Stimulated activated CD8-positive, alpha-beta memory T cell treated with anti-CD3 and anti-CD28 coated beads, Interleukin-7, amount 100 ng/mL, for 1 hour (primary cell): ENCODE measurements around the gene UBE2G2.

Source experiments
- DNase-seq, 2 donors: peaks; one replicate each; pipeline ENCODE4 v3.0.0-alpha.2; 2020; ENCODE audit warnings: low read depth in 2 of 2

The UBE2G2 gene

DNA sequence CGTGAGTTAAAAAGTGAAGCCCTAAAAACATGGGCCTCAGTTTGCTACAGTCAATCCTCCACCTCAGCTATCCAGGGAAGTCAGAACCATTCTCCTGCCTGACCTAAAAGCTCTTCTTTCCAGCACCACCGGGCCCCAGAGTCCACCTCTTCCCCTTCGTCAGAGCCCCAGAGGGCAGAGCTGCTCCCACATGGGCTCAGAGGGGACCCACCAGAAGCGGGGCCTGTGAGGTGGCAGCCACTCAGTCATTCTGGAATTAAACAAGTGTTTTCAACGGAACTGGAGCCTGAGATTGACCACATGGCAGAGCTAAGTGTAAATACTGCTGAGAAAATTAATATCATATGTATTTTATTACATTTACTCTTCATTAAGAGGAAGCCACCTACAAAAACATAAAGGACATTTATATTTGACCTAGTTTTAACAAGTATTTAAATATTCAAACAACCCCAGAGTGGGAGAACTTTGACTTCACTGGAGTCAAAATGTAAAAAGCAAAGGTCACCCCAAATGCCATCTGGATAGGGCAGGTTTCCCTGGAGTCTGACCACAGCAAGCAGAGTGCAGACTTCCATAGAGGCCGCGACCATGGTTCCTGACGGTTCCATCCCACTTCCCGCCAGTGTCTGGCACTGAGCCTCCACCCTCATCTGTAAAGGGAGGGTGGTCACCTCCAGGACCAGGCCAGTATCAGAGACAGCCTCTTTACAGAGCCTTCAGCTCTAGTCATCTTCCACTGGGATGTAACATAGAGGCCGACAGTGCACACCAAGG is 14.4 kb upstream of the UBE2G2 start:
- no peak for DNase-seq

DNA sequence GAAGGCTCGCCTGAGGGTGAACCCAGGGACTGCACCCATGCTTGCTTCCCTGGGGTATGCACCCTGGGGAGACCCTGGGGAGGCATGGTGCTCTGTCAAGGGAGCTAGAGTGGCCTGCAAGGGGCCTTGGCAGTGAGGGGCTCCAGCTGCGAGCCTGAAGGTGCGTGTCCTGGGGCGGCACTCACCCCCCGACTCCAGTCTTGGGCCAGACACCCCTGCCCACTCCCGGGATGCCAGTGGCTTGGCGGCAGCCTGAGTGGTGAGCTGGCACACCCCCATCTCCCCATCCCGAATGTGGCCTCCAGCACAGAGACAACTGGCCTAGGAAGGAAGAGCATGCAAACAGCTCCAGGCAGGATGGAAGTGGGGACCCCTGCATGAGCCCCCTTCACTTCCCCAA is 13.6 kb upstream of the UBE2G2 start:
- no peak for DNase-seq

DNA sequence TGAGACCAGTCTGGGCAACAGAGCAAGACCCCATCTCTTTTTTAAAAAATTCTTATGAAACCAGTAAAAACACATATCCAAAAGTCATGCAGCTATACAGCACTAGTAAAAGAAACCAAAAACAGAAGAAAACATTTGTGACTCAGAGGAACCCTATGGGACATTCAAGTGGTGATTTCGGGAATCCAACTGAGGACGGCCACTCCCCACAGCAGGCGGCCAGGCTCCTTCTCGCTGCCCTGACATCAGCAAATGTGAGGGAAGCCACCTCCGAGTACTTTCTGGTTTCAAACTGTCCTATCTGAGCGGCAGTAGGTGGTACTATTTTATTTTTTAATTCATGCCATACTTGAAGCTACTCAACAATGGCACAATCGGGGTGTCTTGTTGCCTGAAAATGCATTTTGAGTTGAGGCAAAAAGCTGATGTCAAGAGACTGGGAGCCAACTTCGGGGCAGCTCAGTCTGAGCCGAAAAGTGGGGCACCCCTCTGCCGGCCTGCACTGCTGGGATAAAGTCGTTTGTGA is 12.9 kb upstream of the UBE2G2 start:
- no peak for DNase-seq

DNA sequence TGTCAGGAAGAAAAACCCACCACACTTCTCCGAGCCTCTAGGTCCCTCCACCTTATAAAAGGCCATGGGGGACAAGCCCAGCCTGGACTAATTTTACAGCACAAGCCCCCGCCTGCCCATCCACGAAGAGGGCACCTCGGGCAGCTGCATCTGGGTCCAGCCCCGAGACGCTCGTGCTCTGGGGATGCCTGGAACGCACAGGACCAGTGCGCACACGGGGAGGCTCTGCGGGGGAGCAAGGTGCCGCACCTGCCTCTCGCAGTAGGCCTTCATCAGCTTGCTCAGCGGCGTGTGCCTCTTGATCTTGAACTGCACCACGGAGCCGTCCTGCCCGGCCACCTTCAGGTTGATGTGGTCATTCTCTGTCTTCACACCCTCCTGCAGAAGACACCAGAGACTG is 12.1 kb upstream of the UBE2G2 start:
- no peak for DNase-seq

DNA sequence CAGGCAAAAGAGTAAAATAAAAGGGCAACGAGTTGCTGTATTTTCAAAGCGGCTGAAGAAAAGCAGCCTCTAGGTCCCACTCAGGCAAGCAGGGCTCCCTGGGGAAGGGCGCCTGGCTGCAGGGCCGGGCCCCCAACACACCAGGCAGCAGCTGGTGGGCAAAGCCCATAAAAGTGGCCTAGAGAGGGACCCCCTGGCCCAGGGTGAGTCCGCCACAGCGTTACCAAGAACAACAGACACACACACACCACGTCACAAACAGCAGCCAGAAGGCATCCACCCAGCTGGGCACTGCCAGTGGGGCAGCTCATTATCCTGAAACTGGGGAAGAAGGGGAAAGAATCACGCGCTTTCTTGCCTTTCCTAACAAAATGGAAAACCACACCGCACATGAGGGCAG is 11.5 kb upstream of the UBE2G2 start:
- no peak for DNase-seq

DNA sequence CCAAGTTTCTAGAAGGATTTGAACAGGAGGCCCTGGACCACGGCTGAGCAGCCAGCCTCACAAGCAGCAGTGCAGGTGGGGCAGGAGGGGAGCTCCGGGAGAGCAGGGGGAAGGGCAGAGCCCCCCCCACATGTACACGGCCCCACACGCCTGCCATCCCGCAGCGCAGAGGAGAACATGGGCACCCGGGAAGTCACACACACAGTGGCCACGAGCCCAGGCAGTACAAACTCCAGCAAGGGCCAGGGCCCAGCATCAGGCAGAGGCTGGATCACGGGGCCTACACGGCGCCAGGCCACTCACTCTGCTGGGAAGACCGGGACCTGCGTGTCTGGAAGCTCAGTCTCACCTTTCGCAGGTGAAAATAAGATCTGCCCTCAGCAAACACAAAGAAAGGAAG is 11.0 kb upstream of the UBE2G2 start:
- no peak for DNase-seq

DNA sequence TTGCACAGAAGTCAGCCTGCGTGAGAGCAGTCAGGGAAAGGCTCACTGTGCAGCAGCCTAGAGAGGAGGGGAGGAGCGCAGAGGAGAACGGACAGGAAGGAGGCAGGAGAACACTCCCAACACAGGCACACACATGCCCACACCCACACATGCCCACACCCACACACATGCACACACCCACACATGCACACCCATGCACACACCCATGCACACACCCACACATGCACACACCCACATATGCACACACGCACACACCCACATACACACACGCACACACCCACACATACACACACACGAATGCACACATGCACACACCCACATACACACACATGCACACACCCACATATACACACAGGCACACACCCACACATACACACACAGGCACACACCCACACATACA is 9.2 kb upstream of the UBE2G2 start:
- no peak for DNase-seq

DNA sequence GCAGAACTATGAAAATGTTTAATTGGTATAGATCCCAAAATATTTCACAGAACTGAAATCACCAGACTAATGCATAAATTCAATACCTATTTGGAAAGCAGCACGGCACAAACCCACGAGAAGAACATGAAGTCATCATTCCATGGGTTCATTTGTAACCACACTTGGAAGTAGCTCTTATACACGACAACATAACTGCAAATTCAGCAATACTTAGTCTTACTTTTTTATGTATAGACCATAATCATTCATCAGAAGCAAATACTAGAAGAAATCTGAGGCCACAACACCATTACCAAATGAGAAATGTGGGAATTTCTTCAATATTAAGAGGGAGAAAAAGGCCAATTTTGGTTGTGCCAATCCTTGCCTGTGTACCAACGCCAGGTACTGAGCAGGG is 4.2 kb upstream of the UBE2G2 start:
- no peak for DNase-seq

DNA sequence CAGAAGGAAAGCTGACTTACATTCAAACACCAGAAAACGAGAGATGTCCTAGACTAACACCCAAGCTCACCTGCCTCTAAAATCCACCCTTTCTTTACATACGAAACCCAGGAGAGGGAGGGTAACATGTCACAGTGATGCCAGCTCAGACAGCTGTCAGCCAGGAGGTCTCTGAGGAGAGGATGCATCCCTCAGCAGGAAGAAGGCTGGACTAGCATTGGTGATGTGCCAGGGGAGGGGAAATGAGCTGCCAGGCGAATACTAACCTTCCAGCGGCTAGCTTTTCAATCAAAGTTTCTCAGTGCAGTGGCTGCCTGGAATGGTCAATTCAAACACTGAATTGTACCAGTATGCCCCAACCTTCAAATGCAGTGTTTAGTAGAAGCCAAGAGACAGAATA is 3.6 kb upstream of the UBE2G2 start:
- DNase-seq, result no peak

DNA sequence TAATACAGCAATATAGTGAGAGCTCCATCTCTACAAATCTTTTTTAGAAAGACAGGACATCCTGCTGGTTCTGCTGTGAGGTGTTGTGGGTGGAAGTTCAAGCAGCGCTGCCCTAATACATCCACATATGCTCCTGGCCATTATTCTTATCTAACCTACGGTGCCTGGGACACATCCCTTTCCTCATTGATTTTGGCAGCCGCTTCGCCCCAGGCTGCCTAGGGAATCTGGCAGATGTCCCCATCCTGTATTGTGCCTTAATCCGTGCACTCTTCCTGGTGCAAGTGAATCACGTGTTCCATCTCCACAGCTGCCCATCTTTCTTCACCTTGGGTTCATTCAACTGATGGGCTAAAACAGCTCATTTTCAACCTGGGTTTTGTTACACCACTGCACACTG is 3.1 kb upstream of the UBE2G2 start:
- DNase-seq, result no peak

DNA sequence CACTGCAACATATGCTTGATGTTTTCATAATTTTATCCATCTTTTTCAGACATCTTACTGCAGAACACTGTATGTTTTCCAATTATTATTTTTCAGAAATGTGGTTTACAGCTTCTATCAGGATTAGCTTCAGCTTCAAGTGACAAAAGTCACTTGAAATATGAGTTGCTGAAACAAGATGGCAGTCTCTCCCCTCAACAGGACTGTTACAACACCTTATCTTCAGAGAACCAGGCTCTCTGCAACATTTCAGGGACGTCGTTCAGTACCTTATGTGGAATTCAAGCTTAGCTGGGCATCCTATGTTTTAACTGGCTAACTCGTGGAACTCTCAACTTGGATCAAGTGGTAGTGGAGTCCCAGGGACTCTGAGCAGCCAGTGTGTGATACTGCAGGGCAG is 2.0 kb upstream of the UBE2G2 start:
- DNase-seq, result no peak

DNA sequence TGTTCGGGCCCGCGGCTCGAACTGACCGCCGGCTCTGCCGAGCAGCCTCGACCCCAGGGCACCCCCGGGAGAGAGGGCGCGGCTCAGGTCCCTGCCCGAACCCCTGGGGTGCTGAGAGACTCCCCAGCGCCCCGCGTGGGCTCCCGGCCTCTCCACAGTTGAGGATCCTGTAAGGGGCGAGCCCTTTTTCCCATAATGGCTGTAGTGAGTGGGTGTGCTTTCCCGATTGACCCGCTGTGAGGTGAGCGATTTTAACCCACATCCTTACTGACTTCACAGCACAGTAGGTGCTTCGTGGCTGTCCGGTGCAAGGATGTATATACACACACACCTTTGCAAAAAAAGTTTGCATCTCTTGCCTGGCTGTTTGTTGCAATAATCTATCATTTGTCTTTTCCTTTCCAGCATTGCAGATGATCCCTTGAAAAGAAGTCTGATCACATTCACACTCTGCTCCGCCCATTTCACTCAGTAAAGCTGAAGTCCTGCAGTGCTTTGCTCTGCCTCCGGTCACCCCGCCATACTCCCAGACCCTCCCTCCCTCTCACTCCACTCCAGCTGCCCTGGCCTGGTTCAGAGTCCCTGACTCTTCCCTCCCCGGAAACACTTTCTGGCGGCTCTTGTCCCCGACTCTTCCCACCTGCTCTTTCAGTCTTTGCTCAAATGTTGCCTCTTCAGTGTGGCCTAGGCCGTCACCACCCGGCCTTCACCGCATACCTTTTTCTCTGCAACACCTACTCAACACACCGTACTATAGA is 955 bp upstream of the UBE2G2 start:
- DNase-seq, result no peak

DNA sequence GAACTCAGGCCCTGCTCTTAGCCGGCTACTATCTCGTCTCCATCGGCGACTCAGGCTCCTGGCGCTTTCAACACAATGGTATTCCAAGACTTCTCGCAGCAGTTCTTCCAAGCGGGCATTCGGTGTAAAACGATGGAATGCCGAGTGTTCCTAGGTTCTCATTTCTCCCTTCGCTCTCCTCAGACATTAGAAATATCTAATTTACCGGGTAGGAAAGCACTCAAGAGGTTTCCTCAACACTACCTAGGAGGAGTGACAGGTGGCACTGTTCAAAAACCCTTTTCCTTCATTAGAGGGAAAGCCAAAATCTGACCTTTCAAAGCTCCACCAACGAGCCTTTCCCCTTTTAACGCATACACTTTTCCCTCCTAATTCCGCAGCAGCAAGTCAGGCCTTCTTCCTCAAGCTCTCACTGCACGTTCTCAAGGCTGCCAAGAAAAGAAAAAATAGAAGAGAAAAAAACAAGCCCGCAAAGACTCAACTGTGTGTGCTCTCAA is 601 bp downstream of the UBE2G2 start:
- no peak for DNase-seq

DNA sequence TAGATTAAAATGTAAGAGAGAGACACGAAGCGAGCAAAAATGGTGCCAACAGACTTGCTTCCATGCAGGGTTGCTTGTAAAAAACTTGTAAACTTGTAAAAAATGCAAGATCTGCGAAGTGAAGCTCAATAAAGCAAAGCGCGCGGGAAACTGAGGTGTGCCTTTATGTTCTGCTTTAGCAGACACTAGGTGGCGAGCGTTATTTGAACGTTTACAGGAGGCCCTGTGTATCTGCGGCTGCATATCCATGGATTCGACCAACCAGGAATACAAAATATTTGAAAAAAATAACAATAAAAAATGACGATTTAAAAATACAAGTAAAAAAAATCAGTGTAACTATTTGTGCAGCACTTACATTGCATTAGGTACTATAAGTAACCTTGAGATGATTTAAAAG is 1.5 kb downstream of the UBE2G2 start:
- DNase-seq, result no peak

DNA sequence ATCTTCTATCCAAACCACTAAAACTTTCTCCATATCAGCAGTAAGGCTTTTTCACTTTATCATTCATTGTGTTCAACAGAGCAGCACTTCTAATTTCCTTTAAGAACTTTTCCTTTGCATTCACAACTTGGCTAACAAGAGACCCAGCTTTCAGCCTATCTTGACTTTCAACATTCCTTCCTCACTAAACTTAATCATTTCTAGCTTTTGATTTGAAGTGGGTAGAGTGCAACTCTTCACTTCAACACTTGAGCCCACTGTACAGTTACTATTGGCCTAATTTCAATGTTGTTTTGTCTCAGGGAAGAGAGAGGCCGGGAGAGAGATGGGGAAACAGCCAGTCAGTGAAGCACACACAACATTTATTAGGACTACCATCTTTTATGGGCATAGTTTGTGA is 2.0 kb downstream of the UBE2G2 start:
- DNase-seq, result no peak

DNA sequence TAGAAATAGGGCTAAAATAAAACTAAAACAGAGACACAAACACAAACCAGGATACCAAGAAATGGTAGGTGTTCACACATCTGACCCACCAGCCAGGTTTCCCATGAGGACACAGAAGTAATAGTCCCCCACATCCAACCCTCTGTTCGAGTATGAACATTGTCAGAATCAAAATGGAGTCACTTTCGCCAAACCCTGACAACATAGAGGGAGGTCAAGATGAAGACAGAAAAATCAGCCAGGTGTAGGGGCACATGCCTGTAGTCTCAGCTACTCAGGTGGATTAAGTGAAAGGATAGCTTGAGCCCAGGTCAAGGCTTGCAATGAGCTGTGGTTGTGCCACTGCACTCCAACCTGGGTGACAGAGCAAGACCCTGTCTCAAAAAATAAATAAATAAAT is 3.8 kb downstream of the UBE2G2 start:
- DNase-seq, result no peak

DNA sequence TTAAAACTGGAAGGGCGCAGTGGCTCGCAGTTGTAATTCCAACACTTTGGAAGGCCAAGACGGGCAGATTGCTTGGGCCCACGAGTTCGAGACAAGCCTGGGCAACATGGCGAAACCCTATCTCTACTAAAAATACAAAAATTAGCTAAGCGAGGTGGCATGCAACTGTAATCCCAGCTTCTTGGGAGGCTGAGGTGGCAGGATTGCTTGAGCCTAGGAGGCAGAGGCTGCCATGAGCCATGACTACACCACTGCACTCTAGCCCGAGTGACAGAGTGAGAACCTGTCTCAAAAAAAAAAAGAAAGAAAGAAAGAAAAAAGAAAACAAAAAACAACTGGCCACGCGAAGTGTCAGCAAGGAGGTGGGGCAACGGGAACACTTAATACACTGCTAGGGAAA is 6.3 kb downstream of the UBE2G2 start:
- DNase-seq, result no peak

DNA sequence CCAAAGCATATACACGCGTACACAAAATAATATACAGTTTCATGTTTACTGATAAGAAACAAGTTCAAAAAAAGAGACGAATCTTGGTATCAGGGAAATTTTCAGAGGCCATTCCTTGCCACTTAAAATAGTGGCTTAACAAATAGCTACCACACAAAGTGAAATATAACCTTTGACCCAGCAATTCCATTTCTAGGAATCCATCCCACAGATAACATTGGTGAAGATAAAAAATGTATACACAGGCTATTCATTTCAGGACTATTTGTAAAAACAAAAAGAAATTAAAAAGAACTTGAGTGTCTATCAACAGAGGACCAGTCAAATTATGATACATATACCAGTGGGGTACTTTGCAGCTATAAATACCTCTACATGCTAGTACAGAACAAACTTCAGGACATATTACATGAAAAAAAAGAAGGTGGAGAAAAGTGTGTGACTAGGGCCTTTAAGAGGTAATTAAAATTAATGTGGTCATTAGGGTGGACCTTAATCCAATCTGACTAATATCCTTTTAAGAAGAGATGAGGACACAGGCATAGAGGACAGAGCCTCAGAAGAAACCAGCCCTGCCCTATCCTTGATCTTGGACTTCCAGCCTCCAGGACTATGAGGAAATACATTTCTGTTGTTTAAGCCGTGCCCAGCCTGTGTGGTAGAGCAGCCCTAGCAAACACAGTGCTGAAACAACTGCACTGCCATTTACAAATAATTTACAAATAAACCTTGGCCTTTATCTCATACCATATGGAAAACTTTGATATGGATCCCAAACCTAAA is 7.8 kb downstream of the UBE2G2 start:
- DNase-seq, result no peak

DNA sequence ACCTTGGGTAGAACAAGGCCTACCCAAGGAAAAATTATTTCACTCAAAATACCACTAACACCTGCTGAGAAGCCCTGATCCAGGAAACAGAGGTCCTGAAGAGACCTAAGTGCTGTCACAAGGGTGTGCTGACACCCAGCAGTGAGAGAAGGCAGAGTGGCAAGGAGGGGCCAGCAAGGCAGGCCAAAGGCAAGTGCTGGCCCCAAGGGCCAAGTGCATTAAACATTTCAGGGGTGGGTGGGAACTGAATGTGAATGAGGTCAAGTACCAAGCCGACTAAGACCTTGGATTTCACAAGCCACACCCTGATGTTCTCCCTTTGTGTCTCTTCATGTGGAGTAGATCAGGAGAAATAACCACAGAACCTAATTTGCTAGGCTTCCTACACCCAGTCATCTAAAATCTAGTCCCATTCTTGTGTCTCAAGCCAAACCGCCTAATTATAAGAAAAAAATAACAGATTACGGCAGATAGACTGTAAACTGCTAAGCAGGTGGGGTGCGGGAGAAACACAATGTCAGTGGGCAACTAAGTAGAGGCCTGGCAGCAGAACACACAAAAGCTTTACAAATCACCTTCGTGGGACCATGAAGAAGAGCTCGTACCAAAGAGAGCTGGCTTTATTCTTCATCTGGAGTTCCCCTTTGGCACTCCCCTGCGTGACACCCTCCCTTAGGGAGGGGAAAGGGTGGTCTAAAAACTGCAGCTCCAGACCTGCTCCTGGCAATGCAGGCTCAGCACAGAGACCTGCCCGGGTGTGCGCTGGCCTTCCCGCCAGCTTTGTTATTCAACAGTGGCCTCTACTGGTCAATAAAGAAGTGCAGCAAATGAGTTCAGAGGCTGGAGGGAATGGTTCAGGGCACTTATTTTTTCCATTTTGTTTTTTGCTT is 8.7 kb downstream of the UBE2G2 start:
- DNase-seq, result peak in 1 of 2 donors; percentile 25

DNA sequence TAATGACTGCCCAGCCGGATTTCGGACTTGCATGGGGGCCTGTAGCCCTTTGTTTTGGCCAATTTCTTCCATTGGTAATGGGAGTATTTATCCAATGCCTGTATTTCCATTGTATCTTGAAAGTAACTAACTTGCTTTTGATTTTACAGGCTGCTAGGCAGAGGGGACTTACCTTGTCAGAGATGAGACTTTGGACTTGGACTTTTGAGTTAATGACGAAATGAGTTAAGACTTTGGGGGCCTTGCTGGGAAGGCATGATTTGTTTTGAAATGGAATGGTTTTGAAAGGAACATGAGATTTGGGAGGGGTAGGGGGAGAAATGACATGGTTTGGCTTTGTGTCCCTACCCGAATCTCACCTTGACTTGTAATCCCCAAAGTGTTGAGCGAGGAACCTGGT is 9.6 kb downstream of the UBE2G2 start:
- DNase-seq, result no peak

DNA sequence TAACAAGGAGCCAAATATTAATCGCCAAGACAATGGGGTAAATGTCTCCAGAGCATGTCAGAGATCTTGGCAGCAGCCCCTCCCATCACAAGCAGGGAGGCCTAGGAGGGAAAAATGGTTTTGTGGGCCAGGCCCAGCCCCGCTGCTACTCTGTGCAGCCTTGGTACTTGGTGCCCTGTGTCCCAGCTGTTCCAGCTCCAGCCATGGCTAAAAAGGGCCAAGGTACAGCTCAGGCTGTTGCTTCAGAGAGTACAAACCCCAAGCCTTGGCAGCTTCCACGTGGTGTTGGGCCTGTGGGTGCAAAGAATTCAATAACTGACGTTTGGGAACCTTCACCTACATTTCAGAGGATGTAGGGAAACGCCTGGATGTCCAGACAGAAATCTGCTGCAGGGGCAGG is 10.4 kb downstream of the UBE2G2 start:
- no peak for DNase-seq
